HEK293 (cell line): ENCODE results near the gene WWOX.

ENCODE experiments used
- CTCF ChIA-PET: fragments of 350-600 bp; formaldehyde crosslinking; extraction: SDS; loops from one replicate; lab custom pipeline; 2021; ENCODE audit warnings: antibody characterized with exemption; lab: Yijun Ruan, JAX
- POLR2A ChIA-PET: fragments of 300-600 bp; formaldehyde crosslinking; extraction: SDS; loops from one replicate; lab custom pipeline; 2020; ENCODE audit warnings: antibody characterized with exemption, inconsistent platforms; lab: Yijun Ruan, JAX
- H3K27ac ChIP-seq: fragments of 200-500 bp; sonication (Bioruptor generic); 2 replicates; pipeline ENCODE4 v1.5.1; 2014; ENCODE audit warnings: low read depth, low read length, control low read depth, inconsistent platforms; ENCODE audit errors: extremely low read depth
- H3K36me3 ChIP-seq, 2 experiments: fragments of 200-500 bp in 1 of 2; sonication (Bioruptor generic) in 1 of 2; 1 replicate in 1 of 2; 2 replicates in 1 of 2; pipeline ENCODE4 v1.5.1; 2014 to 2017; ENCODE audit warnings: inconsistent platforms in 2 of 2, low read length in 2 of 2; ENCODE audit not compliant: control insufficient read depth in 2 of 2, insufficient read depth in 1 of 2
- H3K4me1 ChIP-seq: fragments of 200-500 bp; sonication (Bioruptor generic); 2 replicates; pipeline ENCODE4 v1.5.1; 2014; ENCODE audit warnings: mild to moderate bottlenecking, low read length, inconsistent platforms; ENCODE audit not compliant: control insufficient read depth, insufficient read depth
- H3K4me3 ChIP-seq: 2 replicates; pipeline ENCODE4 v1.5.1; 2011; ENCODE audit warnings: low read depth, mild to moderate bottlenecking, control low read depth, low read length, moderate library complexity
- H3K9me3 ChIP-seq: fragments of 200-500 bp; sonication (Bioruptor generic); 2 replicates; pipeline ENCODE4 v1.5.1; 2014; ENCODE audit warnings: low read depth, low read length, inconsistent platforms; ENCODE audit not compliant: control insufficient read depth, insufficient read depth
- GLI4 ChIP-seq: fragments of 450-650 bp; formaldehyde crosslinking; IDR thresholded peaks from 2 replicates; pipeline ENCODE4 v1.5.1; 2016; ENCODE audit warnings: missing biosample characterization, missing genetic modification characterization
- KLF1 ChIP-seq: fragments of 450-650 bp; formaldehyde crosslinking; IDR thresholded peaks from 2 replicates; pipeline ENCODE4 v1.5.1; 2016; ENCODE audit warnings: missing biosample characterization, missing genetic modification characterization
- YY1 ChIP-seq: fragments of 450-650 bp; formaldehyde crosslinking; IDR thresholded peaks from 2 replicates; pipeline ENCODE4 v1.5.1; 2018; ENCODE audit warnings: missing biosample characterization, missing genetic modification characterization
- YY2 ChIP-seq: fragments of 450-650 bp; formaldehyde crosslinking; IDR thresholded peaks from 2 replicates; pipeline ENCODE4 v1.5.1; 2016; ENCODE audit warnings: missing biosample characterization, missing genetic modification characterization
- ZBTB20 ChIP-seq: fragments of 450-650 bp; formaldehyde crosslinking; IDR thresholded peaks from 2 replicates; pipeline ENCODE4 v1.5.1; 2016; ENCODE audit warnings: missing biosample characterization, missing genetic modification characterization
- ZBTB8A ChIP-seq: fragments of 450-650 bp; formaldehyde crosslinking; IDR thresholded peaks from 2 replicates; pipeline ENCODE4 v1.5.1; 2016; ENCODE audit warnings: missing biosample characterization, missing genetic modification characterization
- ZEB2 ChIP-seq: fragments of 450-650 bp; formaldehyde crosslinking; IDR thresholded peaks from 2 replicates; pipeline ENCODE4 v1.5.1; 2016; ENCODE audit warnings: missing biosample characterization, missing genetic modification characterization
- ZNF157 ChIP-seq: fragments of 450-650 bp; formaldehyde crosslinking; IDR thresholded peaks from 2 replicates; pipeline ENCODE4 v1.5.1; 2016; ENCODE audit warnings: missing biosample characterization, missing genetic modification characterization
- ZNF19 ChIP-seq: fragments of 450-650 bp; formaldehyde crosslinking; IDR thresholded peaks from 2 replicates; pipeline ENCODE4; 2016; ENCODE audit warnings: missing biosample characterization, missing genetic modification characterization, low read depth
- ZNF221 ChIP-seq: fragments of 450-650 bp; formaldehyde crosslinking; IDR thresholded peaks from 2 replicates; pipeline ENCODE4 v1.5.1; 2017; ENCODE audit warnings: missing biosample characterization, missing genetic modification characterization, borderline replicate concordance
- ZNF324 ChIP-seq: fragments of 450-650 bp; formaldehyde crosslinking; IDR thresholded peaks from 2 replicates; pipeline ENCODE4 v1.5.1; 2016; ENCODE audit warnings: missing biosample characterization, missing genetic modification characterization
- ZNF350 ChIP-seq: fragments of 450-650 bp; formaldehyde crosslinking; IDR thresholded peaks from 2 replicates; pipeline ENCODE4 v1.5.0; 2017; ENCODE audit warnings: missing biosample characterization, mild to moderate bottlenecking, missing genetic modification characterization
- ZNF473 ChIP-seq: fragments of 450-650 bp; formaldehyde crosslinking; IDR thresholded peaks from 2 replicates; pipeline ENCODE4 v1.5.1; 2017; ENCODE audit warnings: missing biosample characterization, missing genetic modification characterization
- ZNF544 ChIP-seq: fragments of 450-650 bp; formaldehyde crosslinking; IDR thresholded peaks from 2 replicates; pipeline ENCODE4 v1.5.0; 2017; ENCODE audit warnings: missing biosample characterization, missing genetic modification characterization
- ZNF549 ChIP-seq: fragments of 450-650 bp; IDR thresholded peaks from 2 replicates; pipeline ENCODE4 v1.5.1; 2018; ENCODE audit warnings: missing biosample characterization, missing genetic modification characterization, mild to moderate bottlenecking, inconsistent platforms, moderate library complexity
- ZNF571 ChIP-seq: fragments of 450-650 bp; formaldehyde crosslinking; IDR thresholded peaks from 2 replicates; pipeline ENCODE4 v1.5.0; 2017; ENCODE audit warnings: missing biosample characterization, missing genetic modification characterization
- ZNF670 ChIP-seq: fragments of 450-650 bp; formaldehyde crosslinking; IDR thresholded peaks from 2 replicates; pipeline ENCODE4 v1.5.1; 2016; ENCODE audit warnings: missing biosample characterization, missing genetic modification characterization, low read depth
- ZNF677 ChIP-seq: fragments of 450-650 bp; IDR thresholded peaks from 2 replicates; pipeline ENCODE4 v1.5.0; 2018; ENCODE audit warnings: missing biosample characterization, mild to moderate bottlenecking, missing genetic modification characterization, moderate library complexity
- ZNF707 ChIP-seq: fragments of 450-650 bp; formaldehyde crosslinking; IDR thresholded peaks from 2 replicates; pipeline ENCODE4 v1.5.1; 2016; ENCODE audit warnings: missing biosample characterization, missing genetic modification characterization
- ZNF768 ChIP-seq: fragments of 450-650 bp; formaldehyde crosslinking; IDR thresholded peaks from 2 replicates; pipeline ENCODE4 v1.5.1; 2018; ENCODE audit warnings: missing biosample characterization, mild to moderate bottlenecking, missing genetic modification characterization
- ZNF776 ChIP-seq: fragments of 450-650 bp; formaldehyde crosslinking; IDR thresholded peaks from 2 replicates; pipeline ENCODE4 v1.5.0; 2017; ENCODE audit warnings: missing biosample characterization, missing genetic modification characterization, borderline replicate concordance
- ZNF777 ChIP-seq: fragments of 450-650 bp; formaldehyde crosslinking; IDR thresholded peaks from 2 replicates; pipeline ENCODE4 v1.5.1; 2017; ENCODE audit warnings: missing biosample characterization, missing genetic modification characterization, borderline replicate concordance
- TF ChIP-seq, protein P1 (sequence below): IDR thresholded peaks from 2 replicates; pipeline ENCODE4 v1.6.1; 2011; ENCODE audit warnings: mild to moderate bottlenecking, low read depth, low read length, borderline replicate concordance
- TF ChIP-seq, protein P2 (sequence below): fragments of 450-650 bp; formaldehyde crosslinking; IDR thresholded peaks from 2 replicates; pipeline ENCODE4 v1.5.1; 2016; ENCODE audit warnings: missing biosample characterization, missing genetic modification characterization
- TF ChIP-seq, protein P3 (sequence below): fragments of 450-650 bp; formaldehyde crosslinking; IDR thresholded peaks from 2 replicates; pipeline ENCODE4 v1.5.1; 2016; ENCODE audit warnings: missing biosample characterization, missing genetic modification characterization
- TF ChIP-seq, protein P4 (sequence below): fragments of 450-650 bp; formaldehyde crosslinking; IDR thresholded peaks from 2 replicates; pipeline ENCODE4 v1.5.1; 2016; ENCODE audit warnings: missing biosample characterization, missing genetic modification characterization
- TF ChIP-seq, protein P5 (sequence below): sonication (generic); formaldehyde crosslinking; IDR thresholded peaks from 2 replicates; pipeline ENCODE4 v1.8.1; 2022; ENCODE audit warnings: mild to moderate bottlenecking, moderate library complexity, missing genetic modification reagents

Gene WWOX

DNA sequence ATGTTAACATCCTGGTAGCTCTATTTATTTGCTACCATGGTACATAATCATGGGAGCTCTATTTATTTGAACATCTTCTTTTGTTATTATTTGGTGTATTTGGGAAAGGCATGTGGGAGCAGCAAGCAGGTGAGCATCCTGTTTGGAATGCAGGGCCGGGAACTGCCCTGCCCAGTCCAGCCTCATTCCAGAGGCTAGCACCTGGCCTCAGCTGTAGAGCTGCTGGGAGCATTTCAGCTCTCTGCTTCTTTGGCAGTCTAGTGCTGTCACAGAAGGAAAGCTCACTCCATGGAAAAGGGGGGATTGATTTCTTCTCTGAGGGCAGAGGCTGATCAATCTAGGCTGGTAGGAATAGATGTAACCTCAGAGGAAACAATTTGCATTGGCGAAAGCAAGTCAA is 112.5 kb downstream of the WWOX start:
- H3K4me1 ChIP-seq, result no peaks in the 10 kb centered on the region
- CTCF ChIA-PET, result interaction anchor here (0.7 kb wide), 1 partner anchor 23 kb away, joined by 3 read pairs; no protein-coding TSS in a partner anchor
- H3K9me3 ChIP-seq, result no peaks in the 10 kb centered on the region
- H3K27ac ChIP-seq, result no peak overlapping the region
- TF ChIP-seq KLF1 (tag by site-specific recombination) (no peak), ZNF544 (tag by site-specific recombination) (no peak), GLI4 (tag by site-specific recombination) (no peak), ZNF677 (tag by site-specific recombination) (no peak), ZNF670 (tag by site-specific recombination) (no peak), ZNF473 (tag by site-specific recombination) (no peak), ZEB2 (tag by site-specific recombination) (no peak), ZBTB20 (tag by site-specific recombination) (no peak), ZNF707 (no peak), ZNF571 (tag by site-specific recombination) (no peak)
- TF ChIP-seq, protein P1, sequence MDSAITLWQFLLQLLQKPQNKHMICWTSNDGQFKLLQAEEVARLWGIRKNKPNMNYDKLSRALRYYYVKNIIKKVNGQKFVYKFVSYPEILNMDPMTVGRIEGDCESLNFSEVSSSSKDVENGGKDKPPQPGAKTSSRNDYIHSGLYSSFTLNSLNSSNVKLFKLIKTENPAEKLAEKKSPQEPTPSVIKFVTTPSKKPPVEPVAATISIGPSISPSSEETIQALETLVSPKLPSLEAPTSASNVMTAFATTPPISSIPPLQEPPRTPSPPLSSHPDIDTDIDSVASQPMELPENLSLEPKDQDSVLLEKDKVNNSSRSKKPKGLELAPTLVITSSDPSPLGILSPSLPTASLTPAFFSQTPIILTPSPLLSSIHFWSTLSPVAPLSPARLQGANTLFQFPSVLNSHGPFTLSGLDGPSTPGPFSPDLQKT, result no peak
- POLR2A ChIA-PET, result no interaction called here
- H3K36me3 ChIP-seq, result no peaks in the 10 kb centered on the region
- no peak overlapping the region for H3K4me3 ChIP-seq

DNA sequence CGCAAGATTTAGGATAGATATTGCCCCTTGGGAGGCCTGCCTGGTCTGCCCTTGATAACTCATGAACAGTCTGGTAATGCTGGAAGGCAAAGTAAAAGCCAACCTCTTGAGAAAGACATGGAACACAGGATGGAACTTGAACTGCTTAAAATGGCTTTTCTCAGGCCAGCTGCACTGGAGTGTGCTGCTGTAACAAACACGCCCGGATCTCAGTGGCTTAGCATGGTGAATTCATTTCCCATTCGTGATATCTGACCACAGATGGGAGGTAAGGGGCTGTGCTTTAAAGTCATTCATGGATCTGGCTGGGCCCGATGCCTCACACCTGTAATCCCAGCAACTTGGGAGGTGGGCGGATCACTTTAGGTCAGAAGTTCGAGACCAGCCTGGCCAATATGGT is 113.2 kb downstream of the WWOX start:
- Histone ChIP-seq H3K9me3 (no peaks in the 10 kb centered on the region), H3K4me3 (no peak overlapping the region), H3K4me1 (no peaks in the 10 kb centered on the region), H3K27ac (no peak overlapping the region), H3K36me3 (no peaks in the 10 kb centered on the region)
- ChIA-PET CTCF (no interaction called here), POLR2A (no interaction called here)
- TF ChIP-seq ZBTB8A (tag by site-specific recombination) (no peak), ZNF350 (tag by site-specific recombination) (no peak), ZNF221 (tag by site-specific recombination) (no peak), ZNF157 (tag by site-specific recombination) (no peak), ZEB2 (tag by site-specific recombination) (no peak), ZNF777 (tag by site-specific recombination) (no peak), YY1 (no peak), ZNF549 (tag by site-specific recombination) (no peak), ZNF19 (tag by site-specific recombination) (no peak), ZNF768 (no peak), YY2 (tag by site-specific recombination) (no peak), ZNF324 (tag by site-specific recombination) (no peak), ZNF776 (no peak), ZNF473 (tag by site-specific recombination) (no peak)
- TF ChIP-seq, protein P2, sequence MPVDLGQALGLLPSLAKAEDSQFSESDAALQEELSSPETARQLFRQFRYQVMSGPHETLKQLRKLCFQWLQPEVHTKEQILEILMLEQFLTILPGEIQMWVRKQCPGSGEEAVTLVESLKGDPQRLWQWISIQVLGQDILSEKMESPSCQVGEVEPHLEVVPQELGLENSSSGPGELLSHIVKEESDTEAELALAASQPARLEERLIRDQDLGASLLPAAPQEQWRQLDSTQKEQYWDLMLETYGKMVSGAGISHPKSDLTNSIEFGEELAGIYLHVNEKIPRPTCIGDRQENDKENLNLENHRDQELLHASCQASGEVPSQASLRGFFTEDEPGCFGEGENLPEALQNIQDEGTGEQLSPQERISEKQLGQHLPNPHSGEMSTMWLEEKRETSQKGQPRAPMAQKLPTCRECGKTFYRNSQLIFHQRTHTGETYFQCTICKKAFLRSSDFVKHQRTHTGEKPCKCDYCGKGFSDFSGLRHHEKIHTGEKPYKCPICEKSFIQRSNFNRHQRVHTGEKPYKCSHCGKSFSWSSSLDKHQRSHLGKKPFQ (tag by site-specific recombination), result no peak
- TF ChIP-seq, protein P3, sequence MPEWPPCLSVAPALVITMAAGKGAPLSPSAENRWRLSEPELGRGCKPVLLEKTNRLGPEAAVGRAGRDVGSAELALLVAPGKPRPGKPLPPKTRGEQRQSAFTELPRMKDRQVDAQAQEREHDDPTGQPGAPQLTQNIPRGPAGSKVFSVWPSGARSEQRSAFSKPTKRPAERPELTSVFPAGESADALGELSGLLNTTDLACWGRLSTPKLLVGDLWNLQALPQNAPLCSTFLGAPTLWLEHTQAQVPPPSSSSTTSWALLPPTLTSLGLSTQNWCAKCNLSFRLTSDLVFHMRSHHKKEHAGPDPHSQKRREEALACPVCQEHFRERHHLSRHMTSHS (tag by site-specific recombination), result no peak
- TF ChIP-seq, protein P4, sequence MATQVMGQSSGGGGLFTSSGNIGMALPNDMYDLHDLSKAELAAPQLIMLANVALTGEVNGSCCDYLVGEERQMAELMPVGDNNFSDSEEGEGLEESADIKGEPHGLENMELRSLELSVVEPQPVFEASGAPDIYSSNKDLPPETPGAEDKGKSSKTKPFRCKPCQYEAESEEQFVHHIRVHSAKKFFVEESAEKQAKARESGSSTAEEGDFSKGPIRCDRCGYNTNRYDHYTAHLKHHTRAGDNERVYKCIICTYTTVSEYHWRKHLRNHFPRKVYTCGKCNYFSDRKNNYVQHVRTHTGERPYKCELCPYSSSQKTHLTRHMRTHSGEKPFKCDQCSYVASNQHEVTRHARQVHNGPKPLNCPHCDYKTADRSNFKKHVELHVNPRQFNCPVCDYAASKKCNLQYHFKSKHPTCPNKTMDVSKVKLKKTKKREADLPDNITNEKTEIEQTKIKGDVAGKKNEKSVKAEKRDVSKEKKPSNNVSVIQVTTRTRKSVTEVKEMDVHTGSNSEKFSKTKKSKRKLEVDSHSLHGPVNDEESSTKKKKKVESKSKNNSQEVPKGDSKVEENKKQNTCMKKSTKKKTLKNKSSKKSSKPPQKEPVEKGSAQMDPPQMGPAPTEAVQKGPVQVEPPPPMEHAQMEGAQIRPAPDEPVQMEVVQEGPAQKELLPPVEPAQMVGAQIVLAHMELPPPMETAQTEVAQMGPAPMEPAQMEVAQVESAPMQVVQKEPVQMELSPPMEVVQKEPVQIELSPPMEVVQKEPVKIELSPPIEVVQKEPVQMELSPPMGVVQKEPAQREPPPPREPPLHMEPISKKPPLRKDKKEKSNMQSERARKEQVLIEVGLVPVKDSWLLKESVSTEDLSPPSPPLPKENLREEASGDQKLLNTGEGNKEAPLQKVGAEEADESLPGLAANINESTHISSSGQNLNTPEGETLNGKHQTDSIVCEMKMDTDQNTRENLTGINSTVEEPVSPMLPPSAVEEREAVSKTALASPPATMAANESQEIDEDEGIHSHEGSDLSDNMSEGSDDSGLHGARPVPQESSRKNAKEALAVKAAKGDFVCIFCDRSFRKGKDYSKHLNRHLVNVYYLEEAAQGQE (tag by site-specific recombination), result no peak
- TF ChIP-seq, protein P5, sequence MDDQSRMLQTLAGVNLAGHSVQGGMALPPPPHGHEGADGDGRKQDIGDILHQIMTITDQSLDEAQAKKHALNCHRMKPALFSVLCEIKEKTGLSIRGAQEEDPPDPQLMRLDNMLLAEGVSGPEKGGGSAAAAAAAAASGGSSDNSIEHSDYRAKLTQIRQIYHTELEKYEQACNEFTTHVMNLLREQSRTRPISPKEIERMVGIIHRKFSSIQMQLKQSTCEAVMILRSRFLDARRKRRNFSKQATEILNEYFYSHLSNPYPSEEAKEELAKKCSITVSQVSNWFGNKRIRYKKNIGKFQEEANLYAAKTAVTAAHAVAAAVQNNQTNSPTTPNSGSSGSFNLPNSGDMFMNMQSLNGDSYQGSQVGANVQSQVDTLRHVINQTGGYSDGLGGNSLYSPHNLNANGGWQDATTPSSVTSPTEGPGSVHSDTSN (CRISPR knock-in tag), result no peak
